SIG-M5 (cell line): ENCODE results near the gene CFAP221.
"Not testable (repeated sequence)": the region's sequence is repeated elsewhere in the genome, so short reads cannot be mapped to it uniquely, and the experiment has no call there.

Experiments
- DNase-seq: peaks from one replicate; lab custom pipeline; 2025; lab: John Stamatoyannopoulos, UW

Gene CFAP221

DNA sequence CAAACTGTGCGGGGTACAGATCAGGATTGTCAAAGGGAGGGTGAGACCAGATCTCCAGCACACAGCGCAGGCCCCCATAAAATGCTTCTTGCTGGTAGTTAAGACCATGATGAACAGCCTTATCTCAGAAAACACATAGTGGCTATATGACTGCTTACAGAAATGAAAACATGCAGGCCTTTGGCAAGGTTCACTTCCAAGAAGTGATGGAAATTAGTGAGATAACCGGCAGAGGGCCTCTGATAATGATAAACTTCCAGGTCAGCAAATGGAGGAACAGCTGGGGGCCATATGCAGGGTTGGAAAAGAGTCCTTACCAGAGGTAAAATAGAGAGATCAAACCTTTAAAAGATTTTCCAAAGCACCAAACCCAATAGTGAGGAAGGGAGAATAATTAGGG is 46.6 kb downstream of the CFAP221 start:
- no peak for DNase-seq

DNA sequence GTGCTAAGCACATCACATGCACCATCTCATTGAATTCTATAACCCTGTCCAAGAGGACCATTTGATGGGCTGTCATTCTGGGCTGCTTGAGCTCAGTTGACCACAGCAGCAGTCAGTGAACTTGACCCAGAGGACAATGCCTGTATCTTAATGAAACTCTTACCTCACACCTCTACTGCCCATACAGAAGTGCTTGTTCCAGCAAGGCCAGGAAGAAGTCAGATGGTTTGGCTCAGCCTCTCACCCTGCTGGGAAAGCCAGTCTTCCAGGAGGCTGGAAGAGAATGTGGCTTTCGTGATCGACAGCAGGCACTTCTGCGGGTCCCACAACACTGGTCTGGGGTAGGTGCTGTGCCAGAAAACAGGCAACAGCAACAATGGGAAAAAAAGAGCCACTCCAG is 47.3 kb downstream of the CFAP221 start:
- DNase-seq, result no peak

- no peak for DNase-seq
Measured at GRCh38 chr2:119592436-119592835, 48.2 kb downstream of the CFAP221 start.

- no peak for DNase-seq
Measured at GRCh38 chr2:119596638-119597037, 52.4 kb downstream of the CFAP221 start.

DNA sequence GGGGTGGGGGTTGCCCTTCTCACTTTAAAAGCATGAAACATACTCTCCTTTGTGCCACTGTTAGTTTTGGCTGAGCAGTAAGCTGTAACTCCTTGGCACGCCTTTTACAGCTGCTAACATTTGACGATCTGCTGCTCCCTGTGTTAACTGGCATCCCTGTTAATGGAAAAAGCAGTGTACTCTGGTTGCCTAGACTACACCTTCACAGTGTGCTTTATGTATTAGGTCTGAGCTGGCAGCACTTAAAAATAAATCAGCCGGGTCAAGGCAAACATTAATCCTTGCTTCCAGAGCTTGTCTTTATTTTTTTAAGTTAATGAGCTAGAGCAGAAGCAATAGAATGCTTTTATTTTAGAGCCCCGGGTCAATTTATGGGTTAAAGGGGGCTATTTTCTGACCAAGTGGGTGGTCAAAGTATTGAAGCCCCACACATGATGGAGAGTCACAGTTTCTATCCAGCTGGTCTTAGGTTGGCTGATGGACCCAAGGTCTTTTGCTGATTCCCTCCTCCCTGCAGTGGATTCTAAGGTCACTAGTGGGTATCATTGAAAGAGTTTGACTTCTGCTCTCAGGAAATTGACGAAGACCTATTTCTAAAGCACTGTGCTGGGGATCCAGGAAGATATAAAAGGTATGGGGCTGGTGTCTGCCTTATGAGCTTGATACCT is 54.5 kb downstream of the CFAP221 start:
- DNase-seq, result no peak

GRCh38 chr2:119599384-119599783 is 55.1 kb downstream of the CFAP221 start:
- DNase-seq, result no peak

DNA sequence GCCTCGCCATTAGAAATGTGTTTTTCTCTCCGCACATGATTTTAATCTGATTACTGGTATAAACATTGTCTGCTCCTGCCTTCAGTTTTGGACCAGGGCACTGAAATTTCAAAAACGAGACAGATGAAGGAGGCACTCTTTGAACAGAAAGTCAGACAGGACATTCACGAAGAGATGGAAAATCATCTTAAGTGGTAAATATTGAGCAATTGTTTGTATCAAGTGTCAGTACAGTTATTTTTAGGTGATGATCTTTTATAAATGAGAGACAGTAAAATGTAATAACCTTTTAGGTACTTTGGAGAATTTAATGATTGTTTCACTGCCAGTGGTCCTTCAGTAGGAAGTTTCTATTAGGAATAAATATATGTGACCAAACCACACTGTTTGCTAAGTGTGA is 60.8 kb downstream of the CFAP221 start:
- DNase-seq, result no peak

GRCh38 chr2:119606674-119607073 is 62.4 kb downstream of the CFAP221 start:
- no peak for DNase-seq

GRCh38 chr2:119608553-119608952 is 64.3 kb downstream of the CFAP221 start:
- no peak for DNase-seq

- DNase-seq, result no peak
Measured at GRCh38 chr2:119609337-119609736, 65.1 kb downstream of the CFAP221 start.

DNA sequence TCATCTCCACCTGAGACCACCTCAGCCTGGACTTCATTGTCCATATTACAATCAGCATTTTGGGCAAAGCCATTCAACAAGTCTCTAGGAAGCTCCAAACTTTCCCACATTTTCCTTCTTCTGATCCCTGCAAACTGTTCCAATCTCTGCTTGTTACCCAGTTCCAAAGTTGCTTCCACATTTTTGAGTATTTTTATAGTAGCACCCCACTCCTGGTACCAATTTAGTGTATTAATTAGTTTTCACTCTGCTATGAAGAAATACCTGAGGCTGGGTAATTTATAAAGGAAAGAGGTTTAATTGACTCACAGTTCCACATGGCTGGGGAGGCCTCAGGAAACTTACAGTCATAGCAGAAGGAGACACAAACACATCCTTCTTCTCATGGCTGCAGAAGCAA is 69.9 kb downstream of the CFAP221 start:
- DNase-seq, result not testable (repeated sequence)

- DNase-seq, result no peak
Measured at GRCh38 chr2:119616421-119616820, 72.2 kb downstream of the CFAP221 start.

DNA sequence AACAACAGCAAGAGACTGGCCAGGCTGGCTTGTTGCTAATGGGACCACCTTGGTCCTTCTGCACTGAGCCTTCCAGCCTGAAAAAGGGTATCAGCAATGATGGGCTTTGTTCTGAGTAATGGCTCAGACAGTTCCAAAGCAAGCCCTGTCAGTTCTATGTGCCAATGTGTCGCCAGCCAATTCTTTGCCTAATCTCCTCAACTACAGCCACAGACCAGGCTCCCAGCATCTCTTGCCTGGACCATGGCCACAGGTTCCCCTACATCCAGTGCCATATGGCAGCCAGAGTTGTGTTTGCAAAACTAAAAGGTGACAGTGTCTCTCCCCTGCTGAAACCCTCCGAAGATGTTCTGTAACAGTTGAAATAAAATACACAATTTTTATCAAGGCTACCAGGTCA is 73.2 kb downstream of the CFAP221 start:
- no peak for DNase-seq

DNA sequence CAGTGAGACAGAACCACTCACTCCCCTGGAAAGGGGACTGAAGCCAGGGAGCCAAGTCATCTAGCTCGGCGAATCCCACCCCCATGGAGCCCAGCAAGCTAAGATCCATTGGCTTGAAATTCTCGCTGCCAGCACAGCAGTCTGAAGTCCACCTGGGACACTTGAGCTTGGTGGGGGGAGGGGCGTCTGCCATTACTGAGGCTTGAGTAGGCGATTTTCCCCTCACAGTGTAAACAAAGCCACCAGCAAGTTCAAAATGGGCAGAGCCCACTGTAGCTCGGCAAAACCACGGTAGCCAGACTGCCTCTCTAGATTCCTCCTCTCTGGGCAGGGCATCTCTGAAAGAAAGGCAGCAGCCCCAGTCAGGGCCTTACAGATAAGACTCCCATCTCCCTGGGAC is 74.5 kb downstream of the CFAP221 start:
- not testable (repeated sequence) for DNase-seq

DNA sequence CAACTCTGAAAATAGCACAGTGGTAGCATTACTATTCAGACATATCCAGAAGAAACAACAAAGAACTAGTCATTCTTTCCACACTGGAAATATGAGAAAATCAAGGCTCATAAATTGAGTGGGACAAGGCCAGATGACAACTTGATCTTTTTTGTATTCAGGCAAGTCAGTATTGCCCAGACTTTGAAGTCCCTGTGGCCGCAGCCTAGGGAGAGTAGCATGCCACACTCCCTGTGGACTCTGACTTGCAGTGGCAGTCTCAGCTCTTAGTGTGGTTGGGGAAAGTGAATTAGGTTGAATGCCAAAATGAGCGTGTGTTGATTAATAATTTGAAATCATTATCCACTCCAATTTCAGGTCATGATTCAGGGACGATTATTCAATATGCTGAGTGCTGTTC is 81.0 kb downstream of the CFAP221 start:
- DNase-seq, result no peak

- DNase-seq, result no peak
Measured at GRCh38 chr2:119629323-119629825, 85.1 kb downstream of the CFAP221 start.

DNA sequence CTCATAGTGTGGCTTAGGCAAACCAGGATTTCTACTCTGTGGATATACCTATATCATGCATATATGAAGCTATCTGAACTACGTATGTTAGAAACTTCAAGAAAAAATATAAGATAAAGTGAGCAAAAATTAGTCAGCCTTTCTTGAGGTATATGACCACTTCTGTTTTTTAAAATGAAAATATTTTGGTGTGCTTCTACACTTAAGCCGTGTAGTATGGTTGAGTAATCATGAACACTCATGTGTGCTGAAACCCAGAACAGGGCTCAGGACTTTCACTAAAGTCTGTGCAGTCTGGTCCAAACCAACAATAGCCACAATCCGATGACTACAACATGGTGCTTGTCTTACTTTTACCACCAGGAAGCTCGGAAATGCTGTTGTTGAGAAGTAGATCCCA is 85.9 kb downstream of the CFAP221 start:
- DNase-seq, result no peak

DNA sequence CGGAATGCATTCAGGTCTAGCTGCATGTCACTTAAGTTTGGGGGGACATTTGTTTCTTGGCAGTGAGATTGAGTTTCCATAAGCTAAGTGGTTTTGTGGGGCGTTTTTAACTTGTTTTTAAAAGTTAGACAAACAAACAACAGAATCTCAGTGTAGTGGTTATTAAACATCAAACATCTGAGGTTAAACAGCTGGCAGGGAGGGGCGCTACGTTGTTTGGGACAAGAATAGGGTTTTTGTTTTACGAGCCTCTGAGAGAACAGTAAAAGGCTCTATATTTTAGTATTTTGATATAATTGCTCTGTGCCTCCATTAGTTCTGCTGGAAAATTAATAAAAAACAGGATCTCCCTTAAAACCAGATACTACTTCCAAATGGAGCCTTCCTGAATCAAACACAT is 93.1 kb downstream of the CFAP221 start:
- no peak for DNase-seq

DNA sequence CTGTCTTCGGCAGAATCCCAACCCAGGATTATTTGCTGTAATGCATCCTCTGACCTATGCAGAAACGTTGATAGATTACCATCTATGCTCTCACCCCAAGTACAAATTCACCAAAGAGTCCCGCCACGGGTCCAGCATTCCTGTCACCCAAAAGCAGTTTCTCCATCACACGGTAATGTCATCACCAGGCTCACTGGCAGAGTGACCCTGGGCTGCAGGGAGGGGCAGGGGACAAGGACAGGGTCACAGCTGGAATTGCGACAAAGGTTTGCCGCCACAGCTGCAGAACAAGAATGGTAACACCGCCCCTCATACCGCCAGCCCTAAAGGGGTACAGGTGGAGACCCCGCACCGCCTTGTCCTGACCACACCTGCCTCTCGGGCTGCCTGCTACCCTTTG is 94.0 kb downstream of the CFAP221 start:
- DNase-seq, result no peak

GRCh38 chr2:119638685-119639554 is 94.7 kb downstream of the CFAP221 start:
- DNase-seq, result no peak

DNA sequence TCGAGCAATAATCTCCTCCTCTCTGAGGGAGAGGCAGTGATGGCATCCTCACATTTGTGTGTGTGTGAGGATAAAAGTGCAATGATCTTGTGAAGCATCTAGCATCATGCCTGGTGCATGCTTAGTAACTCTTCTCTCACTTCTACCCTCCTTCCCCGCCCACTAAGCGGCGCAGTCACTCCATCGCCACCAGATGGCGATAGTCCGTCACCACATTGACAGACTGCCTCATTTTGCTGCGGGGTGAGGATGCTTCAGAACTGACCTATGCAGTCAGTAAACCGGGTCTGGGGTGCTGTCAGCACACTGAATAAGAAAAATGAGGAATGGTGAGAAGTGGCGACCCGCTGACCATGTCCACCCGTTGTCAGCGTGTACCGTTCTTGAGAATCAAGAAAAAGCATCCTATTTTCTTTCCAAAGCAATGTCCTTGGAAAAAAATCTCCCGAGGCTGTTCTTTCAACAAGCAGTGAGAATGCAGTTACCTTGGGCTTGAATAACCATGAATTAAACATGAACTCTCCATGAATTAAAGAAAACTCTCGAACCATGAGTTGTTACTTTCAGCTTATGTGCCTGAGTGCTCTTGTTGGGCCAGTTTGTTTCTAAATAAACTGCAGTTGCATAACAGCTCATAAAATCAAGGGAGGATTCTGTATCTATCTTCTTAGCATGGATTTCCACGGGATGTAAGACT is 97.5 kb downstream of the CFAP221 start:
- DNase-seq, result no peak

GRCh38 chr2:119644186-119644585 is 99.9 kb downstream of the CFAP221 start:
- DNase-seq, result no peak
